ENCODE results near the gene MACO1. TPM values are rescaled to one million over a fixed set of nuclear protein-coding genes. Genes with fewer than 3 reads are reported as not detected.

Gene MACO1
- total and polyA plus RNA-seq, 9 of the 15 experiments (the other 6 are each of a cell fraction or from before 2014, with no cell fraction given), result 4.6 to 28.4 (median 21.7) TPM

DNA sequence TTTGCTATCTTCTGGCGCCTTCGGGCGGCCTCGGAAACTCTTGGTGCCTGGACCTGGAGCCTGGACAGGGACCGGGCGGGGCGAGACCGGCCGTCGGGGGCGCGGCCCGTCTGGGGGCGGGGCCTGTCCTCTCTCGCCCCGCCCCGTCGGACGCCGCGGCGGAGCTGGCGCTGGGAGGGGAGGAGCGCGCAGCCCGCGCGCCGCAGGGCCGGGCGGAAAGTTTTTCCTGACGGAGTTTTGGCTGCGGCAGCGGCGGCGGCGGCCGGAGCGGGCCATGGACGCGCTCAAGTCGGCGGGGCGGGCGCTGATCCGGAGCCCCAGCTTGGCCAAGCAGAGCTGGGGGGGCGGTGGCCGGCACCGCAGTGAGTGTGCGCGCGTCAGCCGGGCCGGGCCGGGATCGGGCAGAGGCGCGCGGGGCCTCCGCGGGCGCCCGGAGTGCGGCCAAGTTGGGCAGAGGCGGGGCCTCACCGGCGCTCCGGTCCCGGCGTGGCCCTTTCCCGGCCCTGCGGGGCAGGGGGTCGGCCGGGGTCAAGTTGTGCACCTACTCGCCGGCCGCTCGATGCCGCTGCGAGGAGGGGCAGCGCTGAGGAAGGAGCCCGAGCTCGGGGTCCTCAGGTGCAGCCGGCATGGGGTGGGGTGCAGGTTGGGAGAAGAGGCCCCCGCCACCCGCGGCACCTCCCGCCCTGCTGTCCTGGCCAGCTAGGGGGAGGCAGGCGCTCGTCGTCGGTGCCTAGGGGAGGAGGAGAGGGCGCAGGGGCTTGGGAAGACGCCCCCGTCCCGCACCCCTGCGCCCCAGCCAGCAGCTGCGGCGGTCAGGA lies 112.9 kb downstream of the MACO1 start, which contains the start of gene LDLRAP1 (continued):
- TF ChIP-seq, protein P1, sequence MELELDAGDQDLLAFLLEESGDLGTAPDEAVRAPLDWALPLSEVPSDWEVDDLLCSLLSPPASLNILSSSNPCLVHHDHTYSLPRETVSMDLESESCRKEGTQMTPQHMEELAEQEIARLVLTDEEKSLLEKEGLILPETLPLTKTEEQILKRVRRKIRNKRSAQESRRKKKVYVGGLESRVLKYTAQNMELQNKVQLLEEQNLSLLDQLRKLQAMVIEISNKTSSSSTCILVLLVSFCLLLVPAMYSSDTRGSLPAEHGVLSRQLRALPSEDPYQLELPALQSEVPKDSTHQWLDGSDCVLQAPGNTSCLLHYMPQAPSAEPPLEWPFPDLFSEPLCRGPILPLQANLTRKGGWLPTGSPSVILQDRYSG (tag; conservative IDR thresholded peaks at IDR 0.05; ENCODE audit: low read depth), result no peak
- TF ChIP-seq BRCA1 (IDR thresholded peaks at IDR 0.05) (no peak), BRCA1 (CRISPR knock-in tag; IDR thresholded peaks at IDR 0.05) (no peak), MEIS2 (IDR thresholded peaks at IDR 0.05; ENCODE audit: partially characterized antibody) (no peak), SMARCA4 (IDR thresholded peaks at IDR 0.05) (no peak), CHD4 (IDR thresholded peaks at IDR 0.05; ENCODE audit: insufficient read depth, insufficient replicate concordance, low read depth, low read length, poor library complexity, severe bottlenecking) (no peak), ARNT (IDR thresholded peaks at IDR 0.05) (no peak), SMAD3 (CRISPR knock-in tag; conservative IDR thresholded peaks at IDR 0.05) (no peak), KDM2B (CRISPR knock-in tag; IDR thresholded peaks at IDR 0.05) (peak; percentile 41; the same call in 1 of the 2 replicates), HNRNPLL (IDR thresholded peaks at IDR 0.05; ENCODE audit: low read depth, low read length, poor library complexity, severe bottlenecking) (peak; percentile 81), ZNF212 (CRISPR knock-in tag; IDR thresholded peaks at IDR 0.05) (no peak)
- TF ChIP-seq, protein P2, sequence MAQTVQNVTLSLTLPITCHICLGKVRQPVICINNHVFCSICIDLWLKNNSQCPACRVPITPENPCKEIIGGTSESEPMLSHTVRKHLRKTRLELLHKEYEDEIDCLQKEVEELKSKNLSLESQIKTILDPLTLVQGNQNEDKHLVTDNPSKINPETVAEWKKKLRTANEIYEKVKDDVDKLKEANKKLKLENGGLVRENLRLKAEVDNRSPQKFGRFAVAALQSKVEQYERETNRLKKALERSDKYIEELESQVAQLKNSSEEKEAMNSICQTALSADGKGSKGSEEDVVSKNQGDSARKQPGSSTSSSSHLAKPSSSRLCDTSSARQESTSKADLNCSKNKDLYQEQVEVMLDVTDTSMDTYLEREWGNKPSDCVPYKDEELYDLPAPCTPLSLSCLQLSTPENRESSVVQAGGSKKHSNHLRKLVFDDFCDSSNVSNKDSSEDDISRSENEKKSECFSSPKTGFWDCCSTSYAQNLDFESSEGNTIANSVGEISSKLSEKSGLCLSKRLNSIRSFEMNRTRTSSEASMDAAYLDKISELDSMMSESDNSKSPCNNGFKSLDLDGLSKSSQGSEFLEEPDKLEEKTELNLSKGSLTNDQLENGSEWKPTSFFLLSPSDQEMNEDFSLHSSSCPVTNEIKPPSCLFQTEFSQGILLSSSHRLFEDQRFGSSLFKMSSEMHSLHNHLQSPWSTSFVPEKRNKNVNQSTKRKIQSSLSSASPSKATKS (CRISPR knock-in tag; IDR thresholded peaks at IDR 0.05), result no peak
- TF ChIP-seq, protein P3, sequence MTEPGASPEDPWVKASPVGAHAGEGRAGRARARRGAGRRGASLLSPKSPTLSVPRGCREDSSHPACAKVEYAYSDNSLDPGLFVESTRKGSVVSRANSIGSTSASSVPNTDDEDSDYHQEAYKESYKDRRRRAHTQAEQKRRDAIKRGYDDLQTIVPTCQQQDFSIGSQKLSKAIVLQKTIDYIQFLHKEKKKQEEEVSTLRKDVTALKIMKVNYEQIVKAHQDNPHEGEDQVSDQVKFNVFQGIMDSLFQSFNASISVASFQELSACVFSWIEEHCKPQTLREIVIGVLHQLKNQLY (CRISPR knock-in tag; conservative IDR thresholded peaks at IDR 0.05), result no peak
- TF ChIP-seq, protein P4, sequence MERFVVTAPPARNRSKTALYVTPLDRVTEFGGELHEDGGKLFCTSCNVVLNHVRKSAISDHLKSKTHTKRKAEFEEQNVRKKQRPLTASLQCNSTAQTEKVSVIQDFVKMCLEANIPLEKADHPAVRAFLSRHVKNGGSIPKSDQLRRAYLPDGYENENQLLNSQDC (CRISPR knock-in tag; IDR thresholded peaks at IDR 0.05), result 0 out of 2 replicates have a peak, but pooled peaks have one; percentile 19
- TF ChIP-seq, protein P5, sequence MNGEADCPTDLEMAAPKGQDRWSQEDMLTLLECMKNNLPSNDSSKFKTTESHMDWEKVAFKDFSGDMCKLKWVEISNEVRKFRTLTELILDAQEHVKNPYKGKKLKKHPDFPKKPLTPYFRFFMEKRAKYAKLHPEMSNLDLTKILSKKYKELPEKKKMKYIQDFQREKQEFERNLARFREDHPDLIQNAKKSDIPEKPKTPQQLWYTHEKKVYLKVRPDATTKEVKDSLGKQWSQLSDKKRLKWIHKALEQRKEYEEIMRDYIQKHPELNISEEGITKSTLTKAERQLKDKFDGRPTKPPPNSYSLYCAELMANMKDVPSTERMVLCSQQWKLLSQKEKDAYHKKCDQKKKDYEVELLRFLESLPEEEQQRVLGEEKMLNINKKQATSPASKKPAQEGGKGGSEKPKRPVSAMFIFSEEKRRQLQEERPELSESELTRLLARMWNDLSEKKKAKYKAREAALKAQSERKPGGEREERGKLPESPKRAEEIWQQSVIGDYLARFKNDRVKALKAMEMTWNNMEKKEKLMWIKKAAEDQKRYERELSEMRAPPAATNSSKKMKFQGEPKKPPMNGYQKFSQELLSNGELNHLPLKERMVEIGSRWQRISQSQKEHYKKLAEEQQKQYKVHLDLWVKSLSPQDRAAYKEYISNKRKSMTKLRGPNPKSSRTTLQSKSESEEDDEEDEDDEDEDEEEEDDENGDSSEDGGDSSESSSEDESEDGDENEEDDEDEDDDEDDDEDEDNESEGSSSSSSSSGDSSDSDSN (IDR thresholded peaks at IDR 0.05; ENCODE audit: borderline replicate concordance in 1 of 2, low read depth in 2 of 2, low read length in 2 of 2), result 0 out of 4 replicates have a peak, but pooled peaks have one; percentile 12 to 53
- TF ChIP-seq, protein P6, sequence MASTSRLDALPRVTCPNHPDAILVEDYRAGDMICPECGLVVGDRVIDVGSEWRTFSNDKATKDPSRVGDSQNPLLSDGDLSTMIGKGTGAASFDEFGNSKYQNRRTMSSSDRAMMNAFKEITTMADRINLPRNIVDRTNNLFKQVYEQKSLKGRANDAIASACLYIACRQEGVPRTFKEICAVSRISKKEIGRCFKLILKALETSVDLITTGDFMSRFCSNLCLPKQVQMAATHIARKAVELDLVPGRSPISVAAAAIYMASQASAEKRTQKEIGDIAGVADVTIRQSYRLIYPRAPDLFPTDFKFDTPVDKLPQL (IDR thresholded peaks at IDR 0.05; ENCODE audit: extremely low read depth, insufficient read length), result no peak
- TF ChIP-seq, protein P7, sequence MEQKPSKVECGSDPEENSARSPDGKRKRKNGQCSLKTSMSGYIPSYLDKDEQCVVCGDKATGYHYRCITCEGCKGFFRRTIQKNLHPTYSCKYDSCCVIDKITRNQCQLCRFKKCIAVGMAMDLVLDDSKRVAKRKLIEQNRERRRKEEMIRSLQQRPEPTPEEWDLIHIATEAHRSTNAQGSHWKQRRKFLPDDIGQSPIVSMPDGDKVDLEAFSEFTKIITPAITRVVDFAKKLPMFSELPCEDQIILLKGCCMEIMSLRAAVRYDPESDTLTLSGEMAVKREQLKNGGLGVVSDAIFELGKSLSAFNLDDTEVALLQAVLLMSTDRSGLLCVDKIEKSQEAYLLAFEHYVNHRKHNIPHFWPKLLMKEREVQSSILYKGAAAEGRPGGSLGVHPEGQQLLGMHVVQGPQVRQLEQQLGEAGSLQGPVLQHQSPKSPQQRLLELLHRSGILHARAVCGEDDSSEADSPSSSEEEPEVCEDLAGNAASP (IDR thresholded peaks at IDR 0.05), result no peak

All from K562 (cell line).